IPS-15b (cell line): Measurements from ENCODE around the gene ZSCAN22.
"Not testable (repeated sequence)": the region's sequence is repeated elsewhere in the genome, so short reads cannot be mapped to it uniquely, and the experiment has no call there.

Experiments
- H3K27me3 ChIP-seq: one replicate; pipeline ENCODE4 v1.6.1; 2013; ENCODE audit warnings: low read length; ENCODE audit not compliant: control insufficient read depth, insufficient read depth
- H3K36me3 ChIP-seq: one replicate; pipeline ENCODE4 v1.6.1; 2013; ENCODE audit warnings: low read length; ENCODE audit not compliant: control insufficient read depth, insufficient read depth
- H3K4me1 ChIP-seq: one replicate; pipeline ENCODE4 v1.6.1; 2013; ENCODE audit warnings: mild to moderate bottlenecking, low read length; ENCODE audit not compliant: control insufficient read depth, insufficient read depth
- H3K4me3 ChIP-seq: one replicate; pipeline ENCODE4 v1.5.1; 2013; ENCODE audit warnings: low read depth, low read length
- H3K9ac ChIP-seq: one replicate; pipeline ENCODE4 v1.6.1; 2013; ENCODE audit warnings: low read depth, mild to moderate bottlenecking, low read length
- H3K9me3 ChIP-seq: one replicate; pipeline ENCODE4 v1.6.1; 2013; ENCODE audit warnings: mild to moderate bottlenecking, low read length; ENCODE audit not compliant: control insufficient read depth, insufficient read depth

ZSCAN22 gene

GRCh38 chr19:58300620-58301019, 26.2 kb upstream of the ZSCAN22 start:
- H3K36me3 ChIP-seq = peaks cover 17% of the 10 kb centered on the region
- no peaks in the 10 kb centered on the region for H3K9me3 ChIP-seq
- no peak overlapping the region for H3K4me3 ChIP-seq
- no peaks in the 10 kb centered on the region for H3K27me3 ChIP-seq
- H3K9ac ChIP-seq = no peak overlapping the region
- H3K4me1 ChIP-seq = no peaks in the 10 kb centered on the region

GRCh38 chr19:58304255-58304654, 22.5 kb upstream of the ZSCAN22 start:
- Histone ChIP-seq H3K4me3 (peak overlapping the region; percentile 100), H3K9me3 (no peaks in the 10 kb centered on the region), H3K36me3 (peaks cover 20% of the 10 kb centered on the region), H3K9ac (no peak overlapping the region), H3K27me3 (no peaks in the 10 kb centered on the region), H3K4me1 (peaks cover 3% of the 10 kb centered on the region)

GRCh38 chr19:58304748-58305064, 22.1 kb upstream of the ZSCAN22 start:
- no peaks in the 10 kb centered on the region for H3K27me3 ChIP-seq
- no peaks in the 10 kb centered on the region for H3K9me3 ChIP-seq
- H3K4me3 ChIP-seq = peak overlapping the region; percentile 100
- H3K36me3 ChIP-seq = peaks cover 19% of the 10 kb centered on the region
- H3K4me1 ChIP-seq = peaks cover 3% of the 10 kb centered on the region
- H3K9ac ChIP-seq = peak overlapping the region; percentile 18

- H3K36me3 ChIP-seq = peaks cover 14% of the 10 kb centered on the region
- no peaks in the 10 kb centered on the region for H3K27me3 ChIP-seq
- peak within 1 kb of the TSS; percentile 100 for H3K4me3 ChIP-seq
- H3K4me1 ChIP-seq = peaks cover 3% of the 10 kb centered on the region
- H3K9ac ChIP-seq = peak within 1 kb of the TSS; percentile 79
- no peaks in the 10 kb centered on the region for H3K9me3 ChIP-seq
Observed at GRCh38 chr19:58305065-58305931, 21.5 kb upstream of the ZSCAN22 start, which contains the start of gene ERVK3-1. Gene ERVK3-1, plus strand, starts transcription at chr19:58305377. Its CDS starts 6,792 bp downstream, at chr19:58312169.

GRCh38 chr19:58305932-58306323, 20.9 kb upstream of the ZSCAN22 start:
- H3K27me3 ChIP-seq = no peaks in the 10 kb centered on the region
- H3K4me1 ChIP-seq = peaks cover 3% of the 10 kb centered on the region
- no peaks in the 10 kb centered on the region for H3K9me3 ChIP-seq
- H3K9ac ChIP-seq = peak overlapping the region; percentile 79
- H3K36me3 ChIP-seq = peaks cover 14% of the 10 kb centered on the region
- peak overlapping the region; percentile 100 for H3K4me3 ChIP-seq

GRCh38 chr19:58307736-58308135, 19.1 kb upstream of the ZSCAN22 start:
- H3K9ac ChIP-seq = no peak overlapping the region
- H3K9me3 ChIP-seq = no peaks in the 10 kb centered on the region
- no peak overlapping the region for H3K4me3 ChIP-seq
- H3K4me1 ChIP-seq = peaks cover 3% of the 10 kb centered on the region
- peaks cover 26% of the 10 kb centered on the region for H3K36me3 ChIP-seq
- no peaks in the 10 kb centered on the region for H3K27me3 ChIP-seq

GRCh38 chr19:58310685-58311084, 16.1 kb upstream of the ZSCAN22 start:
- H3K9ac ChIP-seq, H3K4me1 ChIP-seq, H3K9me3 ChIP-seq, H3K27me3 ChIP-seq, H3K4me3 ChIP-seq: not testable (repeated sequence)
- peaks cover 32% of the 10 kb centered on the region for H3K36me3 ChIP-seq

GRCh38 chr19:58311345-58311865, 15.4 kb upstream of the ZSCAN22 start:
- peaks cover 36% of the 10 kb centered on the region for H3K36me3 ChIP-seq
- no peaks in the 10 kb centered on the region for H3K4me1 ChIP-seq
- no peak overlapping the region for H3K9ac ChIP-seq
- no peaks in the 10 kb centered on the region for H3K9me3 ChIP-seq
- H3K4me3 ChIP-seq = no peak overlapping the region
- H3K27me3 ChIP-seq = no peaks in the 10 kb centered on the region

- no peak overlapping the region for H3K4me3 ChIP-seq
- H3K4me1 ChIP-seq = no peaks in the 10 kb centered on the region
- no peaks in the 10 kb centered on the region for H3K27me3 ChIP-seq
- no peaks in the 10 kb centered on the region for H3K9me3 ChIP-seq
- H3K9ac ChIP-seq = no peak overlapping the region
- peaks cover 28% of the 10 kb centered on the region for H3K36me3 ChIP-seq
Observed at GRCh38 chr19:58315580-58315979, 11.2 kb upstream of the ZSCAN22 start.

- Histone ChIP-seq H3K9ac (no peak overlapping the region), H3K4me1 (no peaks in the 10 kb centered on the region), H3K36me3 (peaks cover 15% of the 10 kb centered on the region), H3K27me3 (no peaks in the 10 kb centered on the region), H3K4me3 (no peak overlapping the region), H3K9me3 (no peaks in the 10 kb centered on the region)
Observed at GRCh38 chr19:58317476-58318072, 9.2 kb upstream of the ZSCAN22 start.

GRCh38 chr19:58318297-58318696, 8.5 kb upstream of the ZSCAN22 start:
- H3K4me1 ChIP-seq = no peaks in the 10 kb centered on the region
- no peak overlapping the region for H3K9ac ChIP-seq
- peaks cover 15% of the 10 kb centered on the region for H3K36me3 ChIP-seq
- H3K27me3 ChIP-seq = no peaks in the 10 kb centered on the region
- no peak overlapping the region for H3K4me3 ChIP-seq
- H3K9me3 ChIP-seq = no peaks in the 10 kb centered on the region

- no peaks in the 10 kb centered on the region for H3K9me3 ChIP-seq
- no peaks in the 10 kb centered on the region for H3K4me1 ChIP-seq
- H3K9ac ChIP-seq = no peak overlapping the region
- H3K4me3 ChIP-seq = no peak overlapping the region
- peaks cover 15% of the 10 kb centered on the region for H3K36me3 ChIP-seq
- no peaks in the 10 kb centered on the region for H3K27me3 ChIP-seq
Observed at GRCh38 chr19:58319241-58319640, 7.6 kb upstream of the ZSCAN22 start.
